ENCODE results near the gene PCBP3.

GRCh38 chr21:45932922-45933502, 289.5 kb downstream of the PCBP3 start:
- TF ChIP-seq CTCF (optimal IDR thresholded peaks at IDR 0.05 in 1 of 3, IDR thresholded peaks at IDR 0.05 in 1 of 3, conservative IDR thresholded peaks at IDR 0.05 in 1 of 3; ENCODE audit: extremely low read depth in 1 of 3, insufficient read depth in 2 of 3, low read length in 3 of 3) (no peak), EZH2 (IDR thresholded peaks at IDR 0.05; ENCODE audit: low read length) (no peak)
